ENCODE measurements around the gene GABBR1. TPM values are rescaled to one million over a fixed set of nuclear protein-coding genes. Genes with fewer than 3 reads are reported as not detected.

Gene GABBR1
- total and polyA plus RNA-seq, 2 donors (not counting 1 experiment from before 2014, with no cell fraction given), result 198 to 241 TPM

DNA sequence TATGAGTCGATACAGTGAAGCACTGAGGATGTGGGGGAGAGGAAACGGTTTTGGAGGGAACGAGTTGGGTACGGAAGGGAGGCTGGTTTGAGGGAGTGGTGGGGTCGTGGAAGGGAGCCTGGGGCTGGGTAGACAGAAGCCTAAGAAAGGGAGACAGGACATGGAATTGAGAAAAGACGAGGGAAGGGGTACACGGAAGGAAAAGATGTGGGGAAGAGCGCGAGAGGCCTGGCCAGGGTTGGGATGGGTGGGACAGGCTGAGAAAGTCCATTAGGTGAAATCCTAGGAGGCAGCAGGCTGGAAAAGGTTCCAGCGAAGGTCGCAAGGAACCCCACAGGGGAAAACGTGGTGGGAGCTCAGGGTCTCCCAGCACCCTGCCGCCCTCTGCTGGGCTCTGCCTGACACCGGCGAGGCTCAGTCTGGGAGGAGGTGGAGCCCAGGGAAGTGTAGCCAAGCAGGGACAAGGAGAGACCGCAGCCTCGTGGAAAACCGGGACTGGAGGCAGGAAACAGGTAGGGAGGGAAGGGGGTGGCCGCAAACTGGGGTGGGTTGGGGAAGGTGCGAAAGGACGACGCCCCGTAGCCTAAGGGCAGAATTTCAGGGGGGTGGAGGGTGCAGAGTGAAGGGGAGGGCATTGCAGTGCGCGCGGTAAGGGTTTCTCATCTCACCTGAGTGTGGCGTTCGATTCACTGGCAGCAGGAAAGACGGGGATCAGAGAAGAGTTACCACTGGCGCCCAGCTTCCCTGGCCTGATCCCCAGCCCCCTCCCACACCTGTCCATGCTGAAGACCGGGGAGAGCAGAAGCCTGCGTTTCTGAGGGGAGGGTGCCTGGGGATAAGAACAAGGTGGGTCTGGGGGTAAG, 4.3 kb downstream of the GABBR1 start:
- H3K9ac ChIP-seq (ENCODE audit: low read length), result peak overlapping the region; percentile 80
- TF ChIP-seq EZH2 (IDR thresholded peaks at IDR 0.05; ENCODE audit: borderline replicate concordance, insufficient read depth, low read depth, low read length, poor library complexity, severe bottlenecking) (no peak), CTCF (IDR thresholded peaks at IDR 0.05) (peak; percentile 71)
- H3K4me3 Mint-ChIP-seq, result peak overlapping the region; percentile 94
- DNase-seq (peak; percentile 68), ATAC-seq (ENCODE audit: low read depth) (peak; percentile 31)
- no peaks in the 10 kb centered on the region for H3K27me3 ChIP-seq (replicated peaks in 1 of 4; ENCODE audit: control extremely low read depth in 1 of 4, control insufficient read depth in 3 of 4, insufficient read depth in 4 of 4, low read length in 3 of 4)
- CTCF ChIA-PET, result interaction anchor here (0.5 to 13.5 kb wide), 6 partner anchors 9 to 987 kb away, joined by 3 to 226 read pairs (median 4); no protein-coding TSS in a partner anchor
- H3K36me3 ChIP-seq (replicated peaks in 1 of 2; ENCODE audit: control extremely low read depth in 1 of 2, control insufficient read depth in 1 of 2, extremely low read depth in 1 of 2, insufficient read depth in 2 of 2, low read length in 1 of 2), result peaks cover 0 to 7% of the 10 kb centered on the region in 2 experiments
- H3K27ac ChIP-seq (ENCODE audit: low read length in 2 of 2), result peak overlapping the region; percentile 33 to 63
- H2AFZ ChIP-seq (ENCODE audit: insufficient read depth, low read depth, low read length, poor library complexity, severe bottlenecking), result peak overlapping the region; percentile 86
- peaks cover 28 to 48% of the 10 kb centered on the region in 2 donors for H3K4me1 ChIP-seq (ENCODE audit: control insufficient read depth in 2 of 2, insufficient read depth in 2 of 2, low read length in 2 of 2)
- peak overlapping the region; percentile 71 for H3K27ac Mint-ChIP-seq
- intact Hi-C loops (cut with micrococcal nuclease), result loop anchor here (5.0 kb wide), 2 partner anchors 76 to 124 kb away; a partner anchor contains a TSS
- H3K4me2 ChIP-seq (replicated peaks; ENCODE audit: low read depth, low read length, poor library complexity, severe bottlenecking), result peak overlapping the region; percentile 98
- no peaks in the 10 kb centered on the region for H3K9me3 ChIP-seq (ENCODE audit: control extremely low read depth in 1 of 3, control insufficient read depth in 2 of 3, insufficient read depth in 1 of 3, low read length in 2 of 3)
- peaks cover 51% of the 10 kb centered on the region for H3K4me1 Mint-ChIP-seq
- H3K27me3 Mint-ChIP-seq, result no peaks in the 10 kb centered on the region
- WGBS (ENCODE audit: insufficient coverage), result 1% methylated on average over 29 of the region's 32 CpGs
- peaks cover 22% of the 10 kb centered on the region for H4K20me1 ChIP-seq (ENCODE audit: control insufficient read depth, insufficient read depth, low read length, poor library complexity, severe bottlenecking)
- peaks cover 15% of the 10 kb centered on the region for H3K79me2 ChIP-seq (ENCODE audit: control insufficient read depth, insufficient read depth, low read length)
- POLR2A ChIA-PET, result interaction anchor here (0.7 to 1.9 kb wide), 3 partner anchors 22 to 1086 kb away, joined by 3 to 12 read pairs (median 4); no protein-coding TSS in a partner anchor
- H3K4me3 ChIP-seq (ENCODE audit: control extremely low read depth in 1 of 5, extremely low read depth in 1 of 5, insufficient read depth in 1 of 5, low read depth in 2 of 5, low read length in 4 of 5), result peak overlapping the region; percentile 68 to 88 (median 80)
- no peaks in the 10 kb centered on the region for H3K9me3 Mint-ChIP-seq (ENCODE audit: insufficient read depth)
